Measurements from ENCODE around the gene SPINK8. TPM values are rescaled to one million over a fixed set of nuclear protein-coding genes. Genes with fewer than 3 reads are reported as not detected.

The SPINK8 gene
- total and polyA plus RNA-seq, 2 of the 4 experiments (the other 2 are of a cell fraction) = not detected

- H3K4me3 ChIP-seq (ENCODE audit: insufficient read depth, low read depth, low read length) = no peak overlapping the region
- H3K56ac ChIP-seq (ENCODE audit: extremely low read depth, insufficient read depth, low read length) = no peak overlapping the region
- ATAC-seq (ENCODE audit: low read depth) (no peak), DNase-seq (no peak)
- H4K5ac ChIP-seq (ENCODE audit: low read depth, low read length) = no peak overlapping the region
- dilution Hi-C loops (cut with HindIII; ENCODE audit: low sequenced_read_pairs, unreplicated experiment) (no loop called here), in situ Hi-C loops (cut with MboI; ENCODE audit: low sequenced_read_pairs) (no loop called here), intact Hi-C loops (cut with micrococcal nuclease) (no loop called here)
- CTCF ChIA-PET = no interaction called here
- peaks cover 4% of the 10 kb centered on the region for H3K4me1 ChIP-seq (ENCODE audit: control insufficient read depth, insufficient read depth, low read length)
- no peak overlapping the region for H2AK9ac ChIP-seq (replicated peaks; ENCODE audit: low read depth, low read length, poor library complexity)
- peaks cover 17% of the 10 kb centered on the region; the same call in 1 of the 2 replicates for H3K9me1 ChIP-seq (ENCODE audit: insufficient read depth, low read length)
- peaks cover 5% of the 10 kb centered on the region for H3K27me3 ChIP-seq (ENCODE audit: control insufficient read depth, insufficient read depth, low read length)
- no peak overlapping the region for H3K18ac ChIP-seq (ENCODE audit: low read depth, low read length)
- peaks cover 28 to 40% of the 10 kb centered on the region in 2 experiments for H3K79me1 ChIP-seq (ENCODE audit: low read depth in 1 of 2, low read length in 2 of 2)
- no TSS peak for BruUV-seq (replicated peaks)
- no peak overlapping the region for H3K23ac ChIP-seq (ENCODE audit: low read depth, low read length)
- no peak overlapping the region for H2AFZ ChIP-seq (replicated peaks; ENCODE audit: low read length, poor library complexity)
- no peak overlapping the region for H3K27ac ChIP-seq (ENCODE audit: insufficient read depth, low read length)
- no peak overlapping the region for H3K4me2 ChIP-seq (ENCODE audit: low read depth, low read length)
- H2AK5ac ChIP-seq (ENCODE audit: low read depth, low read length) = no peak overlapping the region
- H2BK120ac ChIP-seq (ENCODE audit: low read depth, low read length) = no peak overlapping the region
- no peak overlapping the region for H2BK5ac ChIP-seq (ENCODE audit: low read depth, low read length, poor library complexity, severe bottlenecking)
- peaks cover 5% of the 10 kb centered on the region; the same call in 1 of the 2 replicates for H3K36me3 ChIP-seq (ENCODE audit: control insufficient read depth, insufficient read depth, low read length)
- 100% methylated on average over 1 of the region's 2 CpGs; no CpG with 5 or more reads in 1 of the 2 experiments for WGBS, 2 experiments (ENCODE audit: extremely low coverage in 2 of 2, insufficient read length in 1 of 2)
- H3K9me3 ChIP-seq (ENCODE audit: control insufficient read depth, insufficient read depth, low read length) = no peaks in the 10 kb centered on the region
- TF ChIP-seq, protein P1, sequence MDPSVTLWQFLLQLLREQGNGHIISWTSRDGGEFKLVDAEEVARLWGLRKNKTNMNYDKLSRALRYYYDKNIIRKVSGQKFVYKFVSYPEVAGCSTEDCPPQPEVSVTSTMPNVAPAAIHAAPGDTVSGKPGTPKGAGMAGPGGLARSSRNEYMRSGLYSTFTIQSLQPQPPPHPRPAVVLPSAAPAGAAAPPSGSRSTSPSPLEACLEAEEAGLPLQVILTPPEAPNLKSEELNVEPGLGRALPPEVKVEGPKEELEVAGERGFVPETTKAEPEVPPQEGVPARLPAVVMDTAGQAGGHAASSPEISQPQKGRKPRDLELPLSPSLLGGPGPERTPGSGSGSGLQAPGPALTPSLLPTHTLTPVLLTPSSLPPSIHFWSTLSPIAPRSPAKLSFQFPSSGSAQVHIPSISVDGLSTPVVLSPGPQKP (IDR thresholded peaks at IDR 0.05; ENCODE audit: borderline replicate concordance, low read depth, low read length) = no peak
- TF ChIP-seq CEBPB (IDR thresholded peaks at IDR 0.05; ENCODE audit: low read depth, low read length) (no peak), RAD21 (IDR thresholded peaks at IDR 0.05; ENCODE audit: low read length) (no peak), CHD1 (IDR thresholded peaks at IDR 0.05; ENCODE audit: low read depth, low read length) (no peak), SMC3 (IDR thresholded peaks at IDR 0.05; ENCODE audit: low read depth, low read length) (no peak), RCOR1 (IDR thresholded peaks at IDR 0.05; ENCODE audit: insufficient replicate concordance, low read length) (no peak), MXI1 (IDR thresholded peaks at IDR 0.05; ENCODE audit: borderline replicate concordance, low read depth, low read length) (no peak), MAFK (IDR thresholded peaks at IDR 0.05; ENCODE audit: low read depth, low read length) (no peak), POLR2A (IDR thresholded peaks at IDR 0.05; ENCODE audit: low read depth, low read length) (no peak), RFX5 (IDR thresholded peaks at IDR 0.05; ENCODE audit: low read depth, low read length) (no peak)
- TF ChIP-seq, protein P2, sequence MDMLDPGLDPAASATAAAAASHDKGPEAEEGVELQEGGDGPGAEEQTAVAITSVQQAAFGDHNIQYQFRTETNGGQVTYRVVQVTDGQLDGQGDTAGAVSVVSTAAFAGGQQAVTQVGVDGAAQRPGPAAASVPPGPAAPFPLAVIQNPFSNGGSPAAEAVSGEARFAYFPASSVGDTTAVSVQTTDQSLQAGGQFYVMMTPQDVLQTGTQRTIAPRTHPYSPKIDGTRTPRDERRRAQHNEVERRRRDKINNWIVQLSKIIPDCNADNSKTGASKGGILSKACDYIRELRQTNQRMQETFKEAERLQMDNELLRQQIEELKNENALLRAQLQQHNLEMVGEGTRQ (IDR thresholded peaks at IDR 0.05; ENCODE audit: low read depth, low read length) = no peak
- TF ChIP-seq, protein P3, sequence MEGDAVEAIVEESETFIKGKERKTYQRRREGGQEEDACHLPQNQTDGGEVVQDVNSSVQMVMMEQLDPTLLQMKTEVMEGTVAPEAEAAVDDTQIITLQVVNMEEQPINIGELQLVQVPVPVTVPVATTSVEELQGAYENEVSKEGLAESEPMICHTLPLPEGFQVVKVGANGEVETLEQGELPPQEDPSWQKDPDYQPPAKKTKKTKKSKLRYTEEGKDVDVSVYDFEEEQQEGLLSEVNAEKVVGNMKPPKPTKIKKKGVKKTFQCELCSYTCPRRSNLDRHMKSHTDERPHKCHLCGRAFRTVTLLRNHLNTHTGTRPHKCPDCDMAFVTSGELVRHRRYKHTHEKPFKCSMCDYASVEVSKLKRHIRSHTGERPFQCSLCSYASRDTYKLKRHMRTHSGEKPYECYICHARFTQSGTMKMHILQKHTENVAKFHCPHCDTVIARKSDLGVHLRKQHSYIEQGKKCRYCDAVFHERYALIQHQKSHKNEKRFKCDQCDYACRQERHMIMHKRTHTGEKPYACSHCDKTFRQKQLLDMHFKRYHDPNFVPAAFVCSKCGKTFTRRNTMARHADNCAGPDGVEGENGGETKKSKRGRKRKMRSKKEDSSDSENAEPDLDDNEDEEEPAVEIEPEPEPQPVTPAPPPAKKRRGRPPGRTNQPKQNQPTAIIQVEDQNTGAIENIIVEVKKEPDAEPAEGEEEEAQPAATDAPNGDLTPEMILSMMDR (conservative IDR thresholded peaks at IDR 0.05; ENCODE audit: low read depth, low read length) = no peak
- H3K9ac ChIP-seq (ENCODE audit: low read depth, low read length) = no peak overlapping the region
- H4K20me1 ChIP-seq (ENCODE audit: insufficient read depth, low read length) = no peaks in the 10 kb centered on the region
- no peak overlapping the region for H3K14ac ChIP-seq (replicated peaks; ENCODE audit: low read depth, low read length)
- no peak overlapping the region for H2BK20ac ChIP-seq (ENCODE audit: low read depth, low read length)
- H3K4ac ChIP-seq (ENCODE audit: low read depth, low read length) = no peak overlapping the region
- POLR2A ChIA-PET (ENCODE audit: unreplicated experiment) = no interaction called here
- H4K91ac ChIP-seq (ENCODE audit: insufficient read depth, low read depth, low read length) = no peak overlapping the region
- H2BK15ac ChIP-seq (ENCODE audit: low read depth, low read length) = no peak overlapping the region
- H4K8ac ChIP-seq (ENCODE audit: low read depth in 2 of 2, low read length in 2 of 2) = no peak overlapping the region
Observed at GRCh38 chr3:48303021-48303420, 30.4 kb downstream of the SPINK8 start.
